CMK (cell line): Measurements from ENCODE around the gene WWC2.
"Not testable (repeated sequence)": the region's sequence is repeated elsewhere in the genome, so short reads cannot be mapped to it uniquely, and the experiment has no call there.

Source experiments
- DNase-seq: peaks from one replicate; pipeline ENCODE4 v3.0.0-alpha.2; 2010; ENCODE audit warnings: low read depth

WWC2 gene

DNA sequence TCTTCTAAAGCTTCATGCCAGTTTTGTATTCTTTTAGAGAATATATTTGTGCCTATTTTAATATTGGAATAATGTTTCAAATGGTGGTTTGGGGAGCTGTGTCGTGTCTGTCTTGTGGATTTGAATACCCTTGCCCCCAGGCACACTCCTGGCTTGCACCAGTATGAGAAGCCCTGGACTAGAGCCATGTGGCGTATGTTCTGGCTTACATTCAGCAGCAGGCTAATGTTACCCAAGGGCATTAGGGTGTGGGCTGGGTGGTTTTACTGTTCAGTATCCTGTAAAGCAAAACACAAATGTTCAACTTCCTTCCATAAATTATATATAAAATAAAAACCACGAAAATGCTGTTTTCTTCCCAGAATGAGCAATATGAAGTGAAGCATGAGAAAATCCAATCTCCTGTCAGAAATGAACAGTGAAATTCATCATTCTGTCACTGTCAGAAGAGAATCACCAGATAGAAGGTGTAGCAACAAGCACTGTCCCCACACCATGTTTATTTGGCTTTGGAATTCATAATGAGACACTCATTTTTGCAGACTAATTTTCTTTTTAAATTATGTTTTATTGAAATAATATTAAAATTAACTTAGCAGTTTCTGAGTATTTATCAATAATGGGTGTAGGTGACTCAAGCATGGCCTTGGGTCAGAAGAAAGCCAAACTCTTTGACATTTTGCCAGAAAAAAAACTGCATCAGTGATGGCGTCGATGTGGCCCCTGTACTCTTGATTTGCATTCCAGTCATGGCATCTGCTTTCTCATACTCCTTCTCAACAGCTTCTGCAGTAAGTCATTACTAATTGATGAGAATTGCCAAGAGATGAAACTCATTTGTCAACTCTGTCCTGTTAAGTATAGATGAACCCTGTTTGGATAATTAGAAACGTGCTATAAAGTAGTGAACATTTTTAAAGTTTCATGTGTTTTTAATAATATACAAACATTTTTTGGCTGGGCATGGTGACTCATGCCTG, 43.8 kb downstream of the WWC2 start:
- no peak for DNase-seq

DNA sequence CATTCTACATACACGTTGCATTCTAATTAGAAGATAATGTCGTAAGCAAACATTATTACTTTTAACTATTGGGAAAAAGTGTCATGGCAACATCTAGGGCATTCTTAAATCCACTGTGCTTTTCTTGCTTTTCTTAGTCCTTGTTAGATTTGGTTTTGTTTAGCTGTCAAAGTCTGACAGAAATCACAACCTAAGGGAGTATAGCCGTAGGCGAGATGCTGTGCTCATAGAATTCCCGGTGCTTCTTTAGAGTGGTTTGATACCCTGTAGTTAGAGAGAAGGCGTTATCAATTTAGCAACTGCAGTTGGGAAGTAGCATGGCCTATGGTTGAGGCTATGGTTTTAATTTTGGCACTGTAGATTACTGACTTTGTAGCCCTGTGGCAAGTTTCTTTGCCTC, 45.7 kb downstream of the WWC2 start:
- no peak for DNase-seq

DNA sequence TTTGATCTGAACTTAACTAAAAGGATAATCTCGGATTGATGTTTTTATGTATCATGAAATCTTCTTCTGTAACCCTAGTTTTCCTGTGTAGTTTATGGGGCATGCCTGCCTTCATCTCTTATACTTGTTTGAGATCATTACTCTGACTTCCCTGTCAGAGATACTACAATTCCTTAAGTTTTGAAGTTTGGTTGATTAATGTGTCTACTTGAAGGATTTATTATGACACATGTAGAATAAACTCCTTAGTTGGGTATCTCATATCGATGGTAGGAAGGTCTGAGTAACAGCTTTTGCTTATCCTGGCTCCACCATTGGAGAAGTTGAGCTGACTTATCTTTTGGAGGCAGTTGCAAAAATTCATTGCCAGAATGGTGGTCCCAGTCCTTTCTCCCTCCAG, 46.7 kb downstream of the WWC2 start:
- no peak for DNase-seq

GRCh38 chr4:183146478-183146877, 47.4 kb downstream of the WWC2 start:
- DNase-seq: no peak

GRCh38 chr4:183147196-183147595, 48.1 kb downstream of the WWC2 start:
- no peak for DNase-seq

DNA sequence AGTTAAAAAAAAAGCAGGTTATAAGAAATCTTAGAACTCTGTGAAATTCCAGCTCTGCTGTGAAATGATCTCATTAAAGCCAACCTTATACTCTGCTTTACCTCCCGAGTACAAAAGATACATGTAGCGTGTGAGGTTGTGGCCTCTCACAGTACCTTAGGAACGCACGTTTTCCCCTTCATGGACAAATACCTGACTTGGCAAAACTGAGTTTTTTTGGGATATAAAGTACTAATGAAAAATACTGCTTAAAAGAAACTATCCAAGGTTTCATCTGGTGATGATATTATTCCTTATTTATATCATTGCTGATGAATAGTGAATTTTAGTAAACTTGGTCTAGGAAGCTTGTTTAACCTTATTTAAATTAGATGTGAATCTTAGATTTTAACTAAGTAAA, 48.9 kb downstream of the WWC2 start:
- no peak for DNase-seq

DNA sequence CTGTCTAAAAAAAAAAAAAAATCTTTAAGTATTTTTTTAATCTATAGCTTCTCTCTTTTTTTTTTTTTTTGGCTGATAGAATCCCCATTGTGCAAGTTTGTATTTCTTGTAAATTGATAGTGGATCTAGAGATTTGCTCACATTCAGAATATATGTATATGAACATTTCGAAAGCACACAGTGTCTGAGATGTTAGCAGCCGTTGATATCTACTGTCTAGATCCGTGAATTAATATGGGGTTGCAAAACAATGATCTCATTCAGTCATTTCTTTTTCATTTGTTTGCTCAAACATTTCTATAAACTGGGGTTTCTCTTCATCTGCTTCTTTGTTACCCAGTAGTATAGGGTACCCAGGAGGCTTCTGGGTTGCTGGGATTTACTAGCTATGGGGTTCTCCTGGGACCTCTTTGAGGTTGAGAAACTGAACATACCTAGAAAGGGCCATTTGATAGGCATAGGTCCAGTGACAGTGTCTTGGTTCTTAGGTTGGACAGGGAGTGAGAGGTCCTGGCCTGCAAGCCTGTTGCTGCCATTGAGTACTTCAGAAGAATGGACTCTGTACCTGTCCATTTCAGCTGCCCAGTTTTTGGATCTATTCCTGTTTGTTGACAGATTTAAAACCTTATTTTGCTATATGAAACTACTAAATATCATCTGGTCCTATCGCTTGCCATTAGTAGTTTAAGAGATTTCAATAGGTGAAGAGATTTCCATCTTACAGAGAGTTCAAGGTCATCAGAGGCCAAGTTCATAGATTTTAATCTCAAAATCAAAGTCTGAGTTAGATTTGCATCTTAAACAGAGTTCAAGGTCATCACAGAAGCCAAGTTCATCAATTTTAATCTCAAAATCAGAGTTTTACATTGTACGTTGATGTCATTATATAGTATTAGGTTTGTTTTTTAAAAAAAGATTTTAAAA, 50.8 kb downstream of the WWC2 start:
- DNase-seq: no peak

GRCh38 chr4:183150664-183151063, 51.6 kb downstream of the WWC2 start:
- DNase-seq: not testable (repeated sequence)

DNA sequence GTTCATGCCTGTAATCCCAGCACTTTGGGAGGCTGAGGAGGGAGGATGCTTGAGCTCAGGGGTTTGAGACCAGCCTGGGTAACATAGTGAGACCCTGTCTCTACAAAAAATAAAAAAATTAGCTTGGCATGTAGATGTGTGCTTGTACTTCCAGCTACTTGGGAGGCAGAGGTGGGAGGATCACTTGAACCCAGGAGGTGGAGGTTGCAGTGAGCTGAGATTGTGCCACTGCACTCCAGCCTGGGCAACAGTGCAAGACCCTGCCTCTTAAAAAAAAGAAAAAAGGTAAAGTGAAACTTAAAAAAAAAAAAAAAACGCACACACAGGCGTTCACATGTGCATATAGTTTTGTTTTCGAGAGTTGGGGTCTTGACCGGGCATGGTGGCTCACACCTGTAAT, 53.2 kb downstream of the WWC2 start:
- not testable (repeated sequence) for DNase-seq

GRCh38 chr4:183153190-183153916, 54.3 kb downstream of the WWC2 start:
- no peak for DNase-seq

- no peak for DNase-seq
These were observed 55.8 kb downstream of the WWC2 start for GRCh38 chr4:183154701-183155391.

- no peak for DNase-seq
These were observed 56.6 kb downstream of the WWC2 start for GRCh38 chr4:183155450-183156184.

- no peak for DNase-seq
These were observed 58.2 kb downstream of the WWC2 start for GRCh38 chr4:183157215-183157614.

DNA sequence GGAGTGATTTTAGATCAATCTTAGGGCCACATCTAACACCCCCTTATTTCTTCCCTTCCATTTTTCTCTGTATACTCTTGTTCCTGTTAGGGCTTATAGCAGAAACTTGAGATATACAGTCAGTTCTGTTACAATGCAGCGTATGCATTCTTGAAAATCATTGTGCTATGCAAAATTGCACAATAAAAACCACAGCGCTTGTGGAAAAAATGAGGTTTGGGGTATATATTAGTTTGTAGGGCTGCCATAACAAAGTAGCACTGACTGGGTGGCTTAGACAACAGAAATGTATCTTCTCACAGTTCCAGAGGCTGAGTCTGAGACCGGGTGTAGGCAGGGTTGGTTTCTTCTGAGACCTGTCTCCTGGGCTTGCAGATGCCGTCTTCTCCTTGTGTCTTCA, 59.0 kb downstream of the WWC2 start:
- DNase-seq: no peak

DNA sequence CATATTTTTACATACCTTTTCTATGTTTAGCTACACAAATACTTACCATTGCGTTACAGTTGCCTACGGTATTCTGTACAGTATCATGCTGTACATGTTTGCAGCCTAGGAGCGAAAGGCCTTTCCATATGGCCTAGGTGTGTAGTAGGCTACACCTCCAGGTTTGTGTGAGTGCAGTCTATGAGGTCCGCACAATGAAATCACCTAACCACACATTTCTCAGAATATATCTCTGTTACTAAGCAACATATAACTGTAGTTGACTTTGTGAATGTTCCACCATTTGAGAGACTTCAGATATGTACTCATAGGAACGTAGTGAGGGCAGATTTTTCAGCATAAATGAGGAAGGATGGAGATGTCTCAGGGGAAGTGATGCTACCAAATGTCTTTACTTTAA, 62.6 kb downstream of the WWC2 start:
- no peak for DNase-seq

DNA sequence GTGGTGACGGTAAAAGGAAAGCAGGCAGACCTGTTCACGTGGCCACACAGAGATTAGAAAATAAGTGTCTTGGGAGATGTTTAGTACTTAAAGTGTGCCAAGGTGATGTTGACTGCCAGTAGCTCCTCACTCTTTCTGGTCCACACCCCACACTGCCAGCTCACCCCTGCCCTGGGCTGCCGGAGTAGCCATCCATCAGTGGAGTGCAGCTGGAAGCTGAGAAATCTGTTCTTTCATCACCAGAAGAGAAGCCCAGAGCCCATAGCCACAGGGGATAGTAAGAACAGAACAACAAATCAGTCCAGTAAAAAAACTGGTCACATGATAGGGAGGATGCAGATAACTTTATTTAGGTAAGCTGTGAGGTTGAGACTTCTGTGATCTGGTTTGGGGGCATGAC, 64.1 kb downstream of the WWC2 start:
- no peak for DNase-seq

DNA sequence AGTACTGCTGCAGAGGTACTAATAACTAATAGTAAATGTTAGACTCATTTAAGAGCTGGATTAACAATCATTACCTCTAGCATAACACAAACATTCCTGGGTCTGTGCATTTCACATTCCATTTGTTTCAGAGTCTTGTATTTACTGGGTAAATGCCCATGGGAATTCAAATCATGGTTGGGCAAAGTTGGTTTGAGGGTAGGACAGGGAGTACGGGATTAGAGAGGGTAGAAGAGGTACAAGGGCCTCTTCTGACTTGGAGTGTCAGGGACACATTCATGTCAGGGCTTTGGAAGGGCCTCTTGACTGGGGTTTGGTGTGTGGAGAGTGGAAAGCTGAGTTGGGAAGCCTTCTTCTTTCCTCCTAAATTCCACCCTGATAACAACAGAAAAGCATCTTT, 65.9 kb downstream of the WWC2 start:
- DNase-seq: no peak

- no peak for DNase-seq
These were observed 66.3 kb downstream of the WWC2 start for GRCh38 chr4:183165376-183165775.

GRCh38 chr4:183170894-183171293, 71.8 kb downstream of the WWC2 start:
- DNase-seq: no peak

DNA sequence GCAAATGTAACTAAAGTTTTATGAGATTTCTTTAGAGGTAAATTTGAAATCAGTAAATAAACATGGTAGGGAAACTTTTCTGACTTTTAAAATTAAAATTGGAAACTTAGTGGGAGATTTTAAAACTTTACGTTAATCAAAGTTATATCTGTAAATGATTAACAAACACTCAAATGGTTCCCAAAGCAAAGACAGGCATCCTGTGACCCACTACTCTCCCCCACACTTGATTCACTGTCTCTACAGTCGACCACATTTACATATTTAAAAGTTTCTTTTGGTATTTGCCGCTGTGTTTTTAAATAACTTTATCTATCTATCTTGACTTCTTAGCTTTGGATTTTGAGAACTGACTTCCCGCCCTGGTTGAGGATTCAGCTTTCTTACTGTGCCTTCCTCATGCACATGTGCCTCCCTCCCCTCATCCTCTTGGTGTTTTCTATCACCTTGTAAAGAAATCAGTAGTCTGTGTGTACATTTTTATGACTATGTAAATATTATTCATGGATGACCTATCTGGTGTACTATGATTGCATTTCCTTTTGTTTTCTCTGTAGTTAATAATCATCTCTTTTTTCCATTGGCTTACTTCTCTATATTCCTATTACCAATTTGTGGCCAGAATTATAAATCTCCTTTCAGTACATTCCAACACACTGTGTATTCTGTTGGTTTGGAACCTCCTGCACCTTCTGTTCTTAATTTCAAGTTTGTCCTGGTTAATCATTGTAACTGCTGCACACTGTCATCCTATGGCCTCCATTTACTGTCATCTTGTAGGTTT, 72.6 kb downstream of the WWC2 start:
- no peak for DNase-seq
